Activated effector memory CD4-positive, alpha-beta T cell treated with anti-CD3 and anti-CD28 coated beads, Interleukin-2, amount 50 U/mL, for 16 hours (primary cell): ENCODE data around the gene GRHPR.
"Not testable (repeated sequence)": the region's sequence is repeated elsewhere in the genome, so short reads cannot be mapped to it uniquely, and the experiment has no call there.

ENCODE experiments used
- DNase-seq: peaks from one replicate; pipeline ENCODE4 v3.0.0-alpha.2; 2020

GRHPR gene

DNA sequence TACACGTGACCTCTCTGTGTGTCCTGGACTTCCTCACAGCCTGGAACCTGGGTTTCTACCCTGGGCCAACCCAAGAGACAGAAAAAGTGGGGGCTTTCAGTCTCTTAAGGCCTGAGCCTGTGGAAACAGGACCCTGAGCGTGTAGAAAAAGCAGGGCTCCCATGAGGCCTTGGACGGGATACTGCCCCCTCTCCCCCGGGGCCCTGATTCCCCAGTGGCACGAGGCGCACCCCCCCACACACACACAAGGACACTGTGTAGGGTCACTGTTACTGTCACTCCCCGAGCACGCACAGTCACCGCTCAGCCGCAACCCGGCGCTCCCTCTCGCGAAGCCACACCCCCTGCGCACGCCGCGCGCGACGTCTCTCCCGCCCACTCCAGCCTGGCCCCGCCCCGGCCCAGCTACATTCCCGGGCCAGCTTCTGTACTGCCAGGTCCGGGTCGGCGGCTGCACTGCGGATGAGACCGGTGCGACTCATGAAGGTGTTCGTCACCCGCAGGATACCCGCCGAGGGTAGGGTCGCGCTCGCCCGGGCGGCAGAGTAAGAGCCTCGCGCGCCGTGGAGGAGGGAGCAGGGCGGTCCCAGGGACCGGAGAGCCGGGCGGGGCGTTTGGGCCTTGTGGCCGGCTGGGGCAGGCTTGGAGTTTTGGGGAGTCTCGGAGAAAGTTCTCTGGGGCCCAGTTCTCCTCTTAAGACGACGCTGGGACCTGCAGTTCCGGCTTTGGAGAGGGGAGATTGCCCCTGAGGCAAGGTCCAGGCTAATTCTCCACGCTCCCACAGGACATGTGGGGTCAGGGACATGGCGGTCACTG is at the start of gene GRHPR:
GRHPR (plus strand) TSS at position 408 of the 816 bp plus-strand sequence; CDS start at position 463, 55 bp downstream.
- peak; percentile 96 for DNase-seq

DNA sequence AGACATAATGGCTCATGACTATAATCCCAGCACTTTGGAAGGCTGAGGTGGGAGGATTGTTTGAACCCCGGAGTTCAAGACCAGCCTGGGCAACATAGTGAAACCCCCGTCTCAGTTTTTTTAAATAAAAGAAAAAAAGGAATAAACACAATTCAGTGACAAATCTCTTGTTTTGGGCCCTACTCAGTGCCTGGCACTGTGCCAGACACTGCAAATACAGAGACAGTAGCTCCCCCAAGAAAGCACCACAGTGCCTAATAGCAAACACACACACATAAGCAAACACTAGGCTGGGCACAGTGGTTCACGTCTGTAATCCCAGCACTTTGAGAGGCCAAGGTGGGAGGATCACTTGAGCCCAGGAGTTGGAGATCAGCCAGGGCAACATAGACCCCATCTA is 49.7 kb upstream of the GRHPR start:
- no peak for DNase-seq

DNA sequence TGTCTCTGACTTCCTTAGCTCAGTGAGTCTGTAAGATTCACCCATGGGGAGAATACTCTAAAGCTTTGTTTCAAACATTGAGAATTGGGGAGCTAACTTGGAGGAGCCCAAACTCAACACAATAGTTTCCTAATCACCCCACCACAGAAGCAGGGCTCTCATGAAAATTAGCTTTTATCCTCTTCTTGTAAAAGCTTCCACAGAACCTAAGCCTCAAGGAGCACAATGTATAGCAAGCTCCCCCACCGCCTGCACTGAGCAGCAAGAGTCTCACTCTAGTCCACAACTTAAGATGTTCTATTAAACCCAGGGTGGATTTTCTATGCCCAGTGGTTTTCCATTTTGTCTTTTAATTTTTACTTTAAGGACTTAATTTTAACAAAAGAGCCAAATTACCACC is 48.9 kb upstream of the GRHPR start:
- no peak for DNase-seq

DNA sequence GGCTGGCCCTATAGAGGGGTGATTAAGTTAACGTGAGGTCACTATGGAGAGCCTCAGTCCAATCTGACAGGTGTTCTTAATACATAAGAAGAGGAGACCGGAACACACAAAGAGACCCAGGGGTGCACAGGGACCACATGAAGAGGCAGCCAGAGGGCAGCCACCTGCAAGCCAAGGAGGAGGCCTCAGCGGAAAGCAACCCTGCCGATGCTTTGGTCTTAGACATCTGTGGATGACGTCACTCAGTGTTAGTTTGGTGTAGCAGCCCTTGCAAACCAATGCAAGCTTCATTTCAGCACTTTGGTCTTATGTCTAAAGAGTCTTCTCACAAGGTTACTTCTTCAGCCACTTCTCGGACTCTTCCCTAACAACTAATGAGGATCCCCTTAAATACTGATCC is 47.6 kb upstream of the GRHPR start:
- DNase-seq = no peak

DNA sequence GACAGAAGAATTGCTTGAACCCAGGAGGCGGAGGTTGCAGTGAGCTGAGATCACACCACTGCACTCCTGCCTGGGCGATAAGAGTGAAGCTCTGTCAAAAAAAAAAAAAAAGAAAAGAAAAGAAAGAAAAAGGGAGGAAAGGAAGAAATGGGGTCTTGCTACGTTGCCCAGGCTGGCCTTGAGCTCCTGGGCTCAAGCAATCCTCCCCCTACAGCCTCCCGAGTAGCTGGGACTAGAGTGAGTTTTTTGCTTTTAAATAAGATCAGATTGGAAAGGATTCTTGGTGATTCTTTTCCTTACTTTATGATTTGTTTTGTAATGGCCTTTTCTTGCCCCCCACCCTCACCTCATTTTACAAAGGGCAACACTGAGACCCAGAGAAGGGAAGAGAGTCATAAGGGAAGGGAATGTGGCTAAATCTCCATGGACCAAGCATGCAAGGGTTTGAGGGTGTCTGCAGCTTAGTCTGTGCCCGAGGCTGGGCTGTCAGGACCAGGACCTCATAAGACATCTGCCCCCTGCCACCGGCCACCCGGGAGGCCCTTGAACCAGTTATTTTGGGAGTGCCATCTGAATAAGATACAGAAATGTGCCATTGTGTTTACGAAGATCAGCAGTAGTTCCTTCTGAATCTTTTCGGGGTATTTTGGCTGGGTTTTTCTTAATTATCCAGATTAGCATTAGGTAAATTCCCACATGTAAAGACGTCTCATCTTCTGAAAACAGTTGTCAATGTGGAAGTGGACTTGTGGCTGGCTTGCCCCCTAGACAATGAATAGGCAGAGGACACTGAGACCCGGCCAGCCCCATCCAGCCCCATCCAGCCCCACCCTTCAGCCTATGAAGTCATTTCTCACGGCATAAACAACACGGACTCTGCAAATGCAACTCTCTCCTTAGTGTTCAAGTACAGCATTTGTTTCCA is 44.5 kb upstream of the GRHPR start:
- no peak for DNase-seq

DNA sequence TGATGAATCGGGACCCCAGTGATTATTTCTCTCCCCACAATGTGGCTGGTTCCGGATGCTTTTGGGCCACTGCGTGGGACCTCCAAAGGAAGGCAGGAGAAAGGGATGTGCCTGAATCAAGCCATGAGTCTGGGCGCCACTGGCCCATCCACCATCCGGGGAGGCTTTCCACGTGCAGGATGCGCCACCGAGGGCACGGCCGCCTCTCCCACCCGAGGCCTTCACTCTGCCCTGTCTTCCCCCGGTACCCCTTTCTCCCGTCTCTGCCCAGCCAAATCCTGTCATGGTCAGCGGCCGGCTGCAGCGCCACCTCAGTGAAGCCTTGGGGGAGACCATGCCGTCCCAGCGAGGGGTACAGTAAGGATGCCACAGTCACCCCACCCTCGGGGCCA is 43.9 kb upstream of the GRHPR start:
- no peak for DNase-seq

DNA sequence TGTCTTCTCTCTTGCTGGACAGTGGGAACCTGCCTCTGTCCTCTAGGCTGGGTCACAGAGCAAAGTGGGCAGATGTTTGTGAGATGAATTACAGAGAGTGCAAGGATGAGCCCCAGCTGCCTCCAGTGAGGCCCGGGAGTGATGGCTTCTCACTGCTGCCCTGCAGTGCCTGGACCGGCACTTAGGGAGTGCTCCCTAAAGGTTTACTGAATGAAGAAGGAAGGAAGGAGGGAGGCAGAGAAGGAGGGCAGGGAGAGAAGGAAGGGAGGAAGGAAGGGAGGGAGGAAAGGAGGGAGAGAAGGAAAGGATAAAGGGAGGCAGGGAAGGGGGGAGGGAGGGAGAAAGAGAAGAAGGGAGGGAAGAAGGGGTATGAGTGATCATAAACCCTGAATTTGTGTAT is 42.7 kb upstream of the GRHPR start:
- DNase-seq = no peak

DNA sequence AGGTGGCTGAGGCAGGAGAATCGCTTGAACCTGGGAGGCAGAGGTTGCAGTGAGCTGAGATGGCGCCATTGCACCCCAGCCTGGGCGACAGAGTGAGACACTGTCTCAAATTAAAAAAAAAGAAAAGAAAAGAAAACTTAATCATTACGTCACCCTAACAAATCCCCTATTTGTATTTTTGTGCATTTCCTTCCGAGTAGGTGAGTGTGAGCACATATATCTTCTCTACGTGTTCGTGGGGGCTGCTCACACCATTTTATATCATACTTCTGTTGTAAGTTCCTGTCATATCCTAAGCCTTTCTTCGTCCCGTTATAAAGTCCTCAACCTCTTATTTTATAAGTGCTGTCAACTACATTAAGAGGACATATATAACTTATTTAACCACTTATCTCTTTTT is 41.9 kb upstream of the GRHPR start:
- no peak for DNase-seq

DNA sequence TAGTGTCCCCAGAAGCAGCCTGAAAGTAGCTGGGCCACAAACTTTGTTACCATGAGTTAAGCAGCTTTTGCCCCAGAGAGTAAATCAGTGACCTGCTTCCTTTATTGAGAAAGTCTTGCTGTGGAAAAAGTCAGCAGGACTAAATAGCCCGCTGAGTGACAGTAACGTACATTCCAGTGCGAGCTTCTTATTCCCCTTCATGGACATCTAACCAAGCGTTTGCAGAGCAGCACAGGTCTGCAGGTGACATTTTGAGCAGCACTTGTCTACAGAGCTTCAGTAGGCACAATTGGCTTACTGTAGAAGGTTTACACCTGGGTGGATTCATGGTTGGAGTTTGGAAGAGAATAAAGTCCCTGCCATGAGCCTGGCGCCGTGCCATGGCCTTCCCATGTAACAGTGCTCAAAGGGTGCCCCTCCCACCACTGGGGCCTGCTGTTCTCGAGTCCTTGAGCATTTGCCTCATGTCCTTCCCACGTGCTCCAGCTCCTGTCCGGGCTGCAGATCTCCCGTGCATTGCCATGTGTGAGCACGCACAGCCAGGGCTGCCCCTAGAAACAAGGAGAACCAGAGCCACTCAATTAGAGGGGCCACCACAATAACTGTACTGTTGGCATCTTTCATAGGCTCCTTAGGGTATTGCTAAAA is 41.3 kb upstream of the GRHPR start:
- DNase-seq = no peak

DNA sequence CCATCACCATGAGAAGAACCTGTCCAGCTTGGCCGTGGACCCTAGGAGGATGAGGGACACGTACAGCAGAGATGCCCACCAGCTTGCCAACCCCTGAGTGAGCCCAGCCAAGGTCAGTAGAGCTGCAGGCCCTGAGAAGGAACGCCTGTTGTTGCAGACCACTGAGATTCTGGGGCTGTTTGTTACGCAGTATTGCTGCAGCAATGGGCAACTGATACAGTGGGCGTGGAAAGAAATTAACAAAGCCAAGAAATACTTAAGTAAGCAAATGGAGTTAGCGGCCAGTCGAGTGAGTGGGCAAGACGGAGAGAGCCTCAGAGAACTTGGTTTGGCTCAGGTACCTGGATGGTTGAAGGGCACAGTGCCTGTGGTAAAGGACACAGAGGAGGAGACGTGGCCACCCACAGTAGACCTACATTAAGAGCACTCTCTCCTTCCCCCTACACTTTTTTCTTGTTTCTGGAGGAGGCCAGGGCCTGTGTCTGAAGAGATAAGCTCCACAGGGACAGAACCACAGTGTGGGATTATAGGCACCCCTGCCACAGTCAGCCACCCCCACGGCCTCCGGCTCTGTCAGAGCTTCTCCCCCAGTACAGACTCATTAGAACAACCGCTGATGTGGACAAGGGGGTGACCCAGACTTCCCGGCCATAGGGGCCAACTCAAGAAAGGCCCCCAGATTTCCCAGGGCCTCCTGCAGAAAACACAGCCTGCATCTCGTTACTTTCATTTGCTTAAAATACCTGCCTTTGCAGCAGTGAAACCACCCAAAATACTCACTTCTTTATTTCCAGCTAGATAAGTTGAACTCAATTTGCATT is 40.1 kb upstream of the GRHPR start:
- no peak for DNase-seq

DNA sequence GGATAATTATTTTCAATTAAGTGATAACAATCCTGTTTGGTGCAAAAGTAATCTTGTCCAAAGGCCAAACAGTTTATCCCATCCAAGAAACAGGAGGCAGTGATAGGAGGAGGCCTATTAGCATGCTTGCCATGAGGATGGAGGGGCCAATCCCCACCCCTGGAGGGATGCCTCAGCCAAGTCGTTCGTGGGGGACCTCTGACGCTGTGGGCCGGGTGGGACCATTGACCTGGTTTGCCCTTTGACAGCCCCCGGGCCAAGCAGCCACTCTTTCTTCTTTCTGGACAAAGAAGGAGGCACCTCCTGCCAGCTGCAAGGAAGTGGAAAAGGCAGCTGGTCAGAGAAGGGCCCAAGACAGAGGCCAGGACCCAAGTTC is 39.5 kb upstream of the GRHPR start:
- no peak for DNase-seq

DNA sequence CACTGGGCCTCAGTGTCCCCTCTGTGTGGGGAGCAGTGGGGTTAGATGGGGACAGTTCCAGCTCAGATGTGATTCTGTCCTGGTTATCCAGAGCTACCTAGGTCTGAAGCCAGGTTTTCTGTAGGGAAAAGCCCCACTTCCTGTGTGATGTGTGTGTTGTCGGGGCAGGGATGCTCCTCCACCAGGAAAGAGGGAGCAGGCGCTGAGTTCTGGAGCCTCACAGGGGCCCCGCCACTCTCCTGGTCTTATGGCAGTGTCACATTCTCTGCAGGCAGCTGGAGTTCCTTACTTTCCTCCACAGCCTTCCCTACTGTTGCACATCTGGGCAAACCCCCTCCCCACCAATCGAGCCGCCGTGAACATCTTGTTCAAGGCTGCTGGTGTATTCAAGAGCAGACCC is 39.1 kb upstream of the GRHPR start:
- no peak for DNase-seq

DNA sequence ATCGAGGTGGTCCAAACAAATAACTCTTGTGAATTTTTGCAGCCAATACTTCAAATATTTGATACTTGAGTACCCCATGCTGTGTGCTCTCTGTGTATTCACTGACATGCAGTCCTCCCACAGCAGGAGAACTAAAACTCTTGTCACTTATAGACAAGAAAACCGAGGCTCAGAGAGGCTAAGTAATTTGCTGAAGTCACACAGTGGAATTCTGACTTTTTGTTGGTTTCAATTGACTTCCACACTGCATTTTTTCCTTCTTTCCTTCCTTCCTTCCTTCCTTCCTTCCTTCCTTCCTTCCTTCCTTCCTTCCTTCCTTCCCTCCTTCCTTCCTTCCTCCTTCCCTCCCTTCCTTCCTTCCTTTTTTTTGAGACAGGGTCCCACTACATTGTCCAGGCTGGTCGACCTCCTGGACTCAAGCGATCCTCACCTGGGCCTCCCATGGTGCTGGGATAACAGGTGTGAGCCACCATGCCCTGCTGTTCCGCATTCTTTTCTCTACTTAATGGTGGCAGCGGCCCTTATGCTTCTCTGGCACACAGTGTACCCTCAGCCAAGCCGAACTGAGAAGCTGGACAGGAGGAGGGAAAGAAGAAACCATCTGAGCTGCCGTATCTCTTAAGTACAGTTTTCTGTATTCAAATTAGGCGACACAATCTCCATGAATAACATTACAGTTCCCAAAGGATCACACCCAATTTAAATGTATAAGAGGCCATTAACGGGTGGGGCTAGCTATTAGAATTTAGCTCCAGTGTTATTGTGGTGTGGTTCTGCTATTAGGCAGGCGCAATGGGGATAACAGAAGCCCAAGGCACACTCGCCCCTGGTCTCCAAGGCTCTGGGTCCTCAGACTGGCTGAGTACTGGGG is 38.4 kb upstream of the GRHPR start:
- no peak for DNase-seq

DNA sequence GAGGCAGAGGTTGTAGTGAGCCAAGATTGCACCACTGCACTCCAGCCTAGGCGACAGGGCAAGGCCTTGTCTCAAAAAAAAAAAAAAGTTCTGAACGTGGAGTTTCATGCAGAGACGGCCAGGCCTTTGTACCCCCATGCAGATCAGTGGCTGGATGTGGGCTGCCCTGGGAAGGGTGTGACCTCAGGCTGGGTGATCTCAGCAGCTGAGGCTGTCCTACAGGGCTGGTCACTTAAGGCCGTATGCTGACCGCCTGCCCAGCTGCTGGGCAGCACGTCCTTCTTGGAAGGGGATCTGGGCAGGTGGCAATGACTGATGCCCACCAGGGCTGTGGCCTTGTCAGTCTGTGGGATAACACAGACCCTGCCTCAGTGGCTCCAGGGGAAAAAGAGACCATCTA is 37.2 kb upstream of the GRHPR start:
- DNase-seq = no peak

DNA sequence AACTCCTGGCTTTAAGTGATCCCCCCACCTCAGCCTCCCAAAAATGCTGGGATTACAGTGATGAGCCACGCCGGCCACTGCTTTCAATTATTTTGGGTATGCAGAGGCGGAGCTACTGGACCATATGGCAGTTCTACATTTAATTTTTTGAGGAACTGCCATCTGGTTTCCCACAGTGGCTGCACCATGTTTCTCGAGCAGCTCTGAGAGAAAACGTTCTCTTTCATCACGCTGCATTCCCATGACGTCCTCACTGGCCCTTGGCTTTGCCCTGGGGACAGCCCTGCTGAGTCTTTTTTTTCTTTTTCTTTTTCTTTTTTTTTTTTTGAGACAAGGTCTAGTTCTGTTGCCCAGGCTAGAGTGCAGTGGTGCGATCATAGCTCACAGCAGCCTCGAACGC is 35.5 kb upstream of the GRHPR start:
- no peak for DNase-seq

DNA sequence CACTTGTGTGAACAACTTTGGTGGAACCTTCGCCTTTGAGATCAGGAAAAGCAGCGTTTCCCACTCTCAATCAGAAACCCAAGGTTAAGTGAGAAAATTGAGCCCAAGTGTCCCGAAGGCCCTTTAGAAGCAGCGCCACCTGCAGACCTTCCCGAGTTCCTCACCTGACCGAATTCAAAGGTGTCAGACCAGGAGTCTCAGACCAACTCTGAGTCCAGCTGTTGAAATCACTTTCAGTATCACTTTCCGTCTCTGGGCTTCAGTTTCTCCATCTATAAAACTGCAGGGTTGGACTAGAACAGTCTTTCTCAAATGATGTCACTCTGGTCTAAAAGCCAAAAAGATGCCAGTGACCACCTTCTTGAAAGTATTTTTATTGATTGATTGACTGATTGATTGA is 31.7 kb upstream of the GRHPR start:
- DNase-seq = peak; percentile 69

DNA sequence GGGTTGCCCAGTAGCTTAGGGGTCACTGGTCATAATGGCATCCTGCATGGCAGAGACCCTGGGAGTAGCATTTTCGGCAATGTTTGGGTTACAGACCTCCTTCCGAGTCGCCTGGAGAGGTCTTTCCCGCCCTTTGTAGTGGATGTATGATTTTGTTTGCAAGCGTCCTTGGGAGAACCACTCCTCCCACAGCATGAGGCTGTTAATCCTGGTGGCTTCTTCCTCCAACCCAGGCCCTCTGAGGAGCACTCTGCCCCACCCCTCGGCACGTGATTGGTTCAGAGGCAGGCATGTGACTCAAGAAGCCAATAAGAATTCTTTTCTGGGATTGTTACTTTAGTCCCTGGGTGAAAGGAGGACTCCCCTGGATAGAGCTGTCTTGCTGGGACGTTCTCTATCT is 30.2 kb upstream of the GRHPR start:
- no peak for DNase-seq

DNA sequence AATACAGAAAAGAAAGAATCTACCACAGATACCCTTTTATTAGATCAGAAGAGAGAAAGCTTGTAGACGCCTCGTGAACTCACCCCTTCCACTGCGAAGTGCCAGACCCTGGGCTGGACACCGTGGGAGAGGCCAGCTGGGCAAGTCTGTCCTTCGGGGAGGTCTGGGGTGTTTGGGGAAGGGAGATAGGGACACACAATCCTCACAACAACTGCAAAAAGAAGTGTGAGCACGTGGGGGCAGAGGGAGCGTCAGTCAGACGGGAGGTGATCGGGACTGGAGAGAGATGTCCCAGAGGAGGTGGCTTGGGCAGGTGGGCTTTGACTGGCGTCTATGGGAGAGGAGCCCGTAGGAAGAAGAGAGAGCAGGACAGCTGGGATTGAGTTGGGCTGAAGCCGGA is 27.3 kb upstream of the GRHPR start:
- no peak for DNase-seq

DNA sequence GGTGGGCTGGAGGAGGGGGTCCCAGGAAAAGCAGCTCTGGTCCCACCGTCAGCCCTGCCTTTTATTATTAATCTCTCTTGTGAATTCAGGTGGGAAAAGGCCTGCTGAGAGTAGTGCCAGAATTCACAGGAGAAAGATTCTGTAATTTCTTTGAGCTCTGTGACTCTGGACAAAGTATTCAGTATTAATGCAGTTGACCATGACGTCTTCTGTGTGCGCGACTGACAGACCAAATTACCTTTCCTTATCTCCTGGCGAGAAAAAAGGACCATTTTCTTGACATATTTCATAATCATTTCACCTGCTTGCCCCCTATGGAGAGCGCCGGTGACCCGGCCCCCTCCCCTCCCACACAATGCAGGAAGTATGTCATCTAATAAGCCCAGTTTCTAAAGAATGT is 26.8 kb upstream of the GRHPR start:
- no peak for DNase-seq

DNA sequence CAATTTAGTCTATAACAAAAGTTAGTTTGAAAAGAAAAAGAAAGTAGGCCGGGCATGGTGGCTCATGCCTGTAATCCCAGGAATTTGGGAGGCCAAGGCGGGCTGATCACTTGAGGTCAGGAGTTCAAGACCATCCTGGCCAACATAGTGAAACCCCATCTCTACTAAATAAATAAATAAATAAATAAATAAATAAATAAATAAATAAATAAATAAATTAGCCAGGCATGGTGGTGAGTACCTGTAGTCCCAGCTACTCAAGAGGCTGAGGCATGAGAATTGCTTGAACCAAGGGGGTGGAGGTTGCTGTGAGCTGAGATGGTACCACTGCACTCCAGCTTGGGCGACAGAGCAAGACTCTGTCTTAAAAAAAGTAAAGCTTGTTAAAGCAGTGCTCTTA is 24.5 kb upstream of the GRHPR start:
- DNase-seq = not testable (repeated sequence)

DNA sequence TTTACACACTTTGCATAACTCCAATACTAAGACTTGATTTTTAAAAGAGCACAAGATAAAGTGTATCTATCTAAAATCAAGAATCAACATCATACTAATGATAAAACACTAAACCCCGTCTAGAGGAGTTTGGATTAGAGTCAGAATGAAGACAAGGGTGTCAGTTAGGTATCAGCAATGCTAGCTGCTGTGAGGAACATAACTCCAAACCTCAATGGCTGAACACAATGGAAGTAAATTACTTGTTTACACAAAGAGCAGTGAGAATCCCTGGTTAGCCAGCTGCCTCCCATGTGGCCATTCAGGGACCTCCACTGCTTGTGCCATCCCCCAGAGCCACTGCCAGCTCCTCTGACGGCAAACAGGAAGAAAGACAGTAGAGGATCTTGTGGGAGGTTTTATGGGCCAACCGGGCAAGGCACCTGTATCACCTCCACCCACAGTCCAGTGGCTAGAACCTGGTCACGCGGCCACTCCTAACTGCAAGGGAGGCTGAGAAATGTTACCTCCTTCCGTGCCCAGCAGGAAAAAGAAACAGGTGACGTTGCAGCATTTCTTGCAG is 24.0 kb upstream of the GRHPR start:
- DNase-seq = no peak
